ENCODE data around the gene TYSND1.
"Not testable (repeated sequence)": the region's sequence is repeated elsewhere in the genome, so short reads cannot be mapped to it uniquely, and the experiment has no call there.

The TYSND1 gene

GRCh38 chr10:70164163-70164562 lies 17.7 kb upstream of the TYSND1 start:
- in situ Hi-C loops (cut with HindIII; ENCODE audit: low sequenced_read_pairs) = no loop called here

GRCh38 chr10:70163448-70163847 lies 16.9 kb upstream of the TYSND1 start:
- in situ Hi-C loops (cut with HindIII; ENCODE audit: low sequenced_read_pairs) = no loop called here

- in situ Hi-C loops (cut with HindIII; ENCODE audit: low sequenced_read_pairs) = no loop called here
Observed at GRCh38 chr10:70162892-70163201, 16.3 kb upstream of the TYSND1 start.

- in situ Hi-C loops (cut with HindIII; ENCODE audit: low sequenced_read_pairs) = no loop called here
Observed at GRCh38 chr10:70162151-70162891, 15.8 kb upstream of the TYSND1 start.

GRCh38 chr10:70160798-70161197 lies 14.3 kb upstream of the TYSND1 start:
- in situ Hi-C loops (cut with HindIII; ENCODE audit: low sequenced_read_pairs) = no loop called here

GRCh38 chr10:70159366-70159765 lies 12.9 kb upstream of the TYSND1 start:
- in situ Hi-C loops (cut with HindIII; ENCODE audit: low sequenced_read_pairs) = not testable (repeated sequence)

GRCh38 chr10:70158113-70158512 lies 11.6 kb upstream of the TYSND1 start:
- in situ Hi-C loops (cut with HindIII; ENCODE audit: low sequenced_read_pairs) = no loop called here

- in situ Hi-C loops (cut with HindIII; ENCODE audit: low sequenced_read_pairs) = no loop called here
Observed at GRCh38 chr10:70155255-70155838, 8.8 kb upstream of the TYSND1 start.

- in situ Hi-C loops (cut with HindIII; ENCODE audit: low sequenced_read_pairs) = no loop called here
Observed at GRCh38 chr10:70148516-70148915, 2.0 kb upstream of the TYSND1 start.

GRCh38 chr10:70147259-70147625 lies 742 bp upstream of the TYSND1 start:
- in situ Hi-C loops (cut with HindIII; ENCODE audit: low sequenced_read_pairs) = no loop called here

GRCh38 chr10:70145666-70146488 lies 623 bp downstream of the TYSND1 start:
- in situ Hi-C loops (cut with HindIII; ENCODE audit: low sequenced_read_pairs) = no loop called here

GRCh38 chr10:70145166-70145665 lies 1.3 kb downstream of the TYSND1 start:
- in situ Hi-C loops (cut with HindIII; ENCODE audit: low sequenced_read_pairs) = no loop called here

GRCh38 chr10:70144372-70145110 lies 2.0 kb downstream of the TYSND1 start:
- in situ Hi-C loops (cut with HindIII; ENCODE audit: low sequenced_read_pairs) = no loop called here

- in situ Hi-C loops (cut with HindIII; ENCODE audit: low sequenced_read_pairs) = no loop called here
Observed at GRCh38 chr10:70142555-70142954, 3.9 kb downstream of the TYSND1 start.

GRCh38 chr10:70140297-70140696 lies 6.2 kb downstream of the TYSND1 start:
- in situ Hi-C loops (cut with HindIII; ENCODE audit: low sequenced_read_pairs) = no loop called here

GRCh38 chr10:70139997-70140250 lies 6.6 kb downstream of the TYSND1 start:
- in situ Hi-C loops (cut with HindIII; ENCODE audit: low sequenced_read_pairs) = no loop called here

- in situ Hi-C loops (cut with HindIII; ENCODE audit: low sequenced_read_pairs) = no loop called here
Observed at GRCh38 chr10:70139151-70139996, 7.1 kb downstream of the TYSND1 start.

- in situ Hi-C loops (cut with HindIII; ENCODE audit: low sequenced_read_pairs) = no loop called here
Observed at GRCh38 chr10:70137927-70138883, 8.3 kb downstream of the TYSND1 start.

- in situ Hi-C loops (cut with HindIII; ENCODE audit: low sequenced_read_pairs) = no loop called here
Observed at GRCh38 chr10:70137135-70137534, 9.4 kb downstream of the TYSND1 start.
